ENCODE measurements around the gene VAPA. TPM values are rescaled to one million over a fixed set of nuclear protein-coding genes. Genes with fewer than 3 reads are reported as not detected.

Gene VAPA
- total RNA-seq, 4 donors from 2014 or later: 276 to 386 (median 317) TPM

- Histone ChIP-seq H3K4me1 (peaks cover 16 to 53% (median 22%) of the 10 kb centered on the region in 3 donors), H3K27me3 (no peaks in the 10 kb centered on the region), H3K36me3 (no peaks in the 10 kb centered on the region), H3K27ac (peak overlapping the region; percentile 93 to 100 (median 98)), H3K9me3 (no peaks in the 10 kb centered on the region), H3K4me3 (peak overlapping the region; percentile 73 to 94)
- peak; percentile 21 for ATAC-seq
- TF ChIP-seq EP300 (IDR thresholded peaks at IDR 0.05): no peak
- TF ChIP-seq, protein P1, sequence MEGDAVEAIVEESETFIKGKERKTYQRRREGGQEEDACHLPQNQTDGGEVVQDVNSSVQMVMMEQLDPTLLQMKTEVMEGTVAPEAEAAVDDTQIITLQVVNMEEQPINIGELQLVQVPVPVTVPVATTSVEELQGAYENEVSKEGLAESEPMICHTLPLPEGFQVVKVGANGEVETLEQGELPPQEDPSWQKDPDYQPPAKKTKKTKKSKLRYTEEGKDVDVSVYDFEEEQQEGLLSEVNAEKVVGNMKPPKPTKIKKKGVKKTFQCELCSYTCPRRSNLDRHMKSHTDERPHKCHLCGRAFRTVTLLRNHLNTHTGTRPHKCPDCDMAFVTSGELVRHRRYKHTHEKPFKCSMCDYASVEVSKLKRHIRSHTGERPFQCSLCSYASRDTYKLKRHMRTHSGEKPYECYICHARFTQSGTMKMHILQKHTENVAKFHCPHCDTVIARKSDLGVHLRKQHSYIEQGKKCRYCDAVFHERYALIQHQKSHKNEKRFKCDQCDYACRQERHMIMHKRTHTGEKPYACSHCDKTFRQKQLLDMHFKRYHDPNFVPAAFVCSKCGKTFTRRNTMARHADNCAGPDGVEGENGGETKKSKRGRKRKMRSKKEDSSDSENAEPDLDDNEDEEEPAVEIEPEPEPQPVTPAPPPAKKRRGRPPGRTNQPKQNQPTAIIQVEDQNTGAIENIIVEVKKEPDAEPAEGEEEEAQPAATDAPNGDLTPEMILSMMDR (IDR thresholded peaks at IDR 0.05): peak in 1 of 4 experiments; percentile 13
- TF ChIP-seq POLR2AphosphoS5 (IDR thresholded peaks at IDR 0.05): peak; percentile 87
- peak in 1 of 2 donors; percentile 37 for TF ChIP-seq POLR2A (IDR thresholded peaks at IDR 0.05)
- 0% methylated on average over 8 of the region's 77 CpGs; no CpG with 5 or more reads in 1 of the 2 donors for WGBS, 2 donors (ENCODE audit: low coverage in 1 of 2)
Measured at GRCh38 chr18:9914584-9915290, 921 bp downstream of the VAPA start.

GRCh38 chr18:9915291-9916076 is 1.7 kb downstream of the VAPA start:
- Histone ChIP-seq H3K4me3 (peak overlapping the region; percentile 73 to 94), H3K4me1 (peaks cover 17 to 60% (median 25%) of the 10 kb centered on the region in 3 donors), H3K36me3 (no peaks in the 10 kb centered on the region), H3K27me3 (no peaks in the 10 kb centered on the region), H3K9me3 (no peaks in the 10 kb centered on the region), H3K27ac (peak overlapping the region; percentile 93 to 100 (median 98))
- ATAC-seq: no peak
- WGBS, 2 donors (ENCODE audit: low coverage in 1 of 2): 5 to 10% methylated on average over 4 to 5 of the region's 5 CpGs
- no peak for TF ChIP-seq POLR2AphosphoS5 (IDR thresholded peaks at IDR 0.05)

- 3 to 6% methylated on average over 2 of the region's 2 CpGs for WGBS, 2 donors (ENCODE audit: low coverage in 1 of 2)
- ATAC-seq: no peak
- no peaks in the 10 kb centered on the region for H3K36me3 ChIP-seq
- TF ChIP-seq EP300 (IDR thresholded peaks at IDR 0.05): no peak
- no peak for TF ChIP-seq POLR2AphosphoS5 (IDR thresholded peaks at IDR 0.05)
- no peak for TF ChIP-seq POLR2A (IDR thresholded peaks at IDR 0.05)
- no peaks in the 10 kb centered on the region for H3K9me3 ChIP-seq
- H3K4me3 ChIP-seq: peak overlapping the region; percentile 73 to 94
- H3K27ac ChIP-seq: peak overlapping the region; percentile 93 to 100 (median 98)
- peaks cover 17 to 67% (median 32%) of the 10 kb centered on the region in 3 donors for H3K4me1 ChIP-seq
- H3K27me3 ChIP-seq: no peaks in the 10 kb centered on the region
Measured at GRCh38 chr18:9916077-9916639, 2.3 kb downstream of the VAPA start.

DNA sequence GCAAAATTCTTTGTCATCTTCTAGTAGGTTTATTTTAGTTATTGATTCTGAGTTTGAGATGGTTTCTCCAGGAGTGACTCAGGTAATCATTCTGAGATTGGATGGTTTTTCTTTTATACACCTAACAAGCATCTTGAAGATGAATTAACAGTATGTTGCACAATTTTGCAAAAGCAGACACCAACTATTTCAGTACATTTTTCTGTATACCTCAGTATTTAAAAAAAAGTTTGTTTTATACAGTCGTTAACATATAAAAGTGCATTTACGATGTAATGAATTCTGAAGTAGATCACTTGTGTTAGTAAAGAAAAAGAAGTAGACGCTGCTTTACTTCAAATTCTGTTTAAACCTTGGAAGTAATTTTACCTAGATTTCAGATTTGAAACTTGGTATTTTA is 3.0 kb downstream of the VAPA start:
- TF ChIP-seq, protein P1 (IDR thresholded peaks at IDR 0.05): no peak
- TF ChIP-seq POLR2A (IDR thresholded peaks at IDR 0.05): no peak
- TF ChIP-seq EP300 (IDR thresholded peaks at IDR 0.05): no peak
- Histone ChIP-seq H3K4me1 (peaks cover 17 to 74% (median 32%) of the 10 kb centered on the region in 3 donors), H3K9me3 (no peaks in the 10 kb centered on the region), H3K4me3 (no peak overlapping the region), H3K27ac (peak overlapping the region in 2 of 4 donors; percentile 96 to 100), H3K27me3 (no peaks in the 10 kb centered on the region), H3K36me3 (no peaks in the 10 kb centered on the region)
- ATAC-seq: no peak
- WGBS, 2 donors (ENCODE audit: low coverage in 1 of 2): 74 to 77% methylated on average over 3 of the region's 3 CpGs

DNA sequence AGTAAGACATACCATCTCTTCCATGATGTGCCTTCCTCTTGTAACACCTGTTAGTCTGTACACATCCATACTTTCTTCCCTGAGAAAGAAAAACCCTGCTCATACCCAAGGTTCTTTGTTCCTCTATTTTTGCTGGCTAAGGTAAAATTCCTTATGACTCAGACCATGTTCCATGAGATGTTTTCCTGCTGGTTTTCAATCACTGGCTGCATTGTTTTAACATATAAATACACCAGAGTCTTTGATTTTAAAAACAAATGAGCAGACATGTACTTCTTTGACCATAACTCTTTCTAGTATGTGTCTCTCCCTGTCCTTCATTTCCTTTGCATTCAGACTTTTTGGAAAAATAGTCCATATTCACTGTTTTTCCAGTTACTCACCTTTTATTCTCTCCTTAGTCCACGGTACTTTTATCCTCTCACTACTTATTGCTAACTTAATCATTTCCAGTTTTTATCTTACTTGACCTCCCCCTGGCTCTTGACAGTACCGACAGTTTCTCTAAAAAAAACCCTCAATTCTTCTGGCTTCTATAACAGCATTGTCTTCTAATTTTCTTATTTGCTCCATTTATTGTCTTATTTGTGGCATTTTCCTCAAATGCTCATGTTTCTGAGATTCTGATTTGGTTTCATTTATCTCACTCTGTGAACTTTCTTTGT is 4.3 kb downstream of the VAPA start:
- H3K9me3 ChIP-seq: no peaks in the 10 kb centered on the region
- peak overlapping the region in 3 of 4 donors; percentile 48 to 100 (median 96) for H3K27ac ChIP-seq
- H3K36me3 ChIP-seq: no peaks in the 10 kb centered on the region
- ATAC-seq: no peak
- TF ChIP-seq POLR2A (IDR thresholded peaks at IDR 0.05) (no peak), EP300 (IDR thresholded peaks at IDR 0.05) (no peak), POLR2AphosphoS5 (IDR thresholded peaks at IDR 0.05) (no peak)
- TF ChIP-seq, protein P1 (IDR thresholded peaks at IDR 0.05): no peak
- no peaks in the 10 kb centered on the region for H3K27me3 ChIP-seq
- peaks cover 19 to 80% (median 36%) of the 10 kb centered on the region in 3 donors for H3K4me1 ChIP-seq
- H3K4me3 ChIP-seq: peak overlapping the region in 1 of 2 donors; percentile 6
- 7 to 11% methylated on average over 2 of the region's 2 CpGs for WGBS, 2 donors (ENCODE audit: low coverage in 1 of 2)

Measured in gastroesophageal sphincter (tissue), 4 donors.